HT-29 (cell line): ENCODE measurements around the gene ADAMTS17. TPM values are rescaled to one million over a fixed set of nuclear protein-coding genes. Genes with fewer than 3 reads are reported as not detected.

Source experiments
- DNase-seq: peaks from one replicate; pipeline ENCODE4 v3.0.0-alpha.2; 2015; ENCODE audit warnings: low spot score
- total RNA-seq: library from RNA; depleted of rRNA; stranded (reverse); fragments of >200 nt; shearing (Covaris generic); gene quantifications from 2 replicates; pipeline ENCODE4 v1.2.3, GENCODE V29; 2014

ADAMTS17 gene
- total RNA-seq, 1 experiment from 2014 or later = 3.0 TPM

GRCh38 chr15:99999282-100000070 lies 342.3 kb downstream of the ADAMTS17 start:
- no peak for DNase-seq

GRCh38 chr15:99998661-99999101 lies 343.1 kb downstream of the ADAMTS17 start:
- no peak for DNase-seq

- DNase-seq = no peak
Observed at GRCh38 chr15:99997112-99997651, 344.6 kb downstream of the ADAMTS17 start.

- no peak for DNase-seq
Observed at GRCh38 chr15:99996660-99997059, 345.1 kb downstream of the ADAMTS17 start.

- DNase-seq = no peak
Observed at GRCh38 chr15:99995543-99995942, 346.2 kb downstream of the ADAMTS17 start.

- DNase-seq = no peak
Observed at GRCh38 chr15:99994849-99995248, 346.9 kb downstream of the ADAMTS17 start.

GRCh38 chr15:99993681-99994131 lies 348.1 kb downstream of the ADAMTS17 start:
- DNase-seq = no peak

GRCh38 chr15:99993262-99993661 lies 348.5 kb downstream of the ADAMTS17 start:
- DNase-seq = no peak

GRCh38 chr15:99992611-99993231 lies 349.1 kb downstream of the ADAMTS17 start:
- no peak for DNase-seq

GRCh38 chr15:99989095-99989494 lies 352.7 kb downstream of the ADAMTS17 start:
- DNase-seq = no peak

GRCh38 chr15:99987701-99988100 lies 354.1 kb downstream of the ADAMTS17 start:
- no peak for DNase-seq

GRCh38 chr15:99987119-99987506 lies 354.7 kb downstream of the ADAMTS17 start:
- no peak for DNase-seq

- DNase-seq = no peak
Observed at GRCh38 chr15:99986297-99987118, 355.3 kb downstream of the ADAMTS17 start.

GRCh38 chr15:99985878-99986277 lies 355.9 kb downstream of the ADAMTS17 start:
- DNase-seq = no peak

GRCh38 chr15:99984491-99985243 lies 357.1 kb downstream of the ADAMTS17 start:
- DNase-seq = no peak

GRCh38 chr15:99983886-99984286 lies 357.9 kb downstream of the ADAMTS17 start:
- DNase-seq = no peak

GRCh38 chr15:99983171-99983885 lies 358.4 kb downstream of the ADAMTS17 start:
- no peak for DNase-seq

- no peak for DNase-seq
Observed at GRCh38 chr15:99982662-99983061, 359.1 kb downstream of the ADAMTS17 start.

- DNase-seq = no peak
Observed at GRCh38 chr15:99981839-99982658, 359.7 kb downstream of the ADAMTS17 start.
